Motor neuron (in vitro differentiated cells): Measurements from ENCODE around the gene ZNF783. TPM values are rescaled to one million over a fixed set of nuclear protein-coding genes. Genes with fewer than 3 reads are reported as not detected.
A peak's percentile ranks its signal among the peaks of the same experiment; 100 is the strongest.

ENCODE experiments used
- ATAC-seq, 8 experiments: fragments of 200-7000 bp; cut with Tn5 transposase; replicated peaks in 6 of 8; 2 replicates each; pipeline ENCODE4 v1.8.0; 2021; ENCODE audit warnings: mild to moderate bottlenecking in 8 of 8, moderate library complexity in 8 of 8
- H3K27ac ChIP-seq, 2 donors: fragments of 250-450 bp; sonication (Bioruptor Pico); 2 replicates each; pipeline ENCODE4 v1.9.0; 2021; ENCODE audit warnings: antibody characterized with exemption in 2 of 2, mild to moderate bottlenecking in 2 of 2, moderate library complexity in 1 of 2
- H3K4me1 ChIP-seq, 2 donors: fragments of 250-450 bp; sonication (Bioruptor Pico); replicated peaks in 1 of 2; 2 replicates each; pipeline ENCODE4 v1.6.1; 2021; ENCODE audit warnings: antibody characterized with exemption in 2 of 2, mild to moderate bottlenecking in 2 of 2, moderate library complexity in 1 of 2
- H3K4me3 ChIP-seq, 5 donors: fragments of 250-450 bp; sonication (Bioruptor Pico); 2 replicates each; pipeline ENCODE4 v1.9.0; 2021; ENCODE audit warnings: antibody characterized with exemption in 5 of 5, mild to moderate bottlenecking in 5 of 5, moderate library complexity in 4 of 5
- WGBS, 10 experiments: fragments of 450-650 bp; shearing (Covaris generic); methylation state at CpG; one replicate each; pipeline ENCODE4 v1.0.0; 2022; 5-methylcytosine and 5-hydroxymethylcytosine counted together
- in situ Hi-C, 9 experiments: fragments of 400-800 bp; cut with MboI; loops; one replicate each; pipeline ENCODE4 v1.15.0; 2021; ENCODE audit warnings: low sequenced_read_pairs in 9 of 9, low pct_unique_long_range_greater_than_20kb in 2 of 9; ENCODE audit not compliant: unreplicated experiment in 9 of 9
- total RNA-seq, 8 experiments: library from RNA; unstranded; fragments of 300-600 nt; gene quantifications; 2 replicates each; pipeline versions ENCODE4 v1.2.3 to v1.2.4, GENCODE V29; 2022

The ZNF783 gene
- total RNA-seq, 8 experiments from 2014 or later, result 9.1 to 24.0 (median 13.5) TPM

- 21 to 93% (median 77%) methylated on average over 2 to 8 of the region's 8 CpGs; no CpG with 5 or more reads in 1 of the 10 experiments for WGBS, 10 experiments
Measured at GRCh38 chr7:149300620-149301285, 38.8 kb downstream of the ZNF783 start.

GRCh38 chr7:149302222-149302621, 40.2 kb downstream of the ZNF783 start:
- in situ Hi-C loops, result no loop called here
- WGBS, 10 experiments, result 42 to 100% (median 85%) methylated on average over 1 to 8 of the region's 12 CpGs; no CpG with 5 or more reads in 2 of the 10 experiments
- no peak for ATAC-seq
- H3K27ac ChIP-seq, result no peak overlapping the region
- H3K4me3 ChIP-seq, result no peak overlapping the region
- no peaks in the 10 kb centered on the region for H3K4me1 ChIP-seq

More at GRCh38 chr7:149300620-149301285, 38.8 kb downstream of the ZNF783 start:
- Histone ChIP-seq H3K4me3 (no peak overlapping the region), H3K4me1 (no peaks in the 10 kb centered on the region), H3K27ac (no peak overlapping the region)
- peak in 3 of 8 experiments; percentile 75 to 92 (median 87) for ATAC-seq
- in situ Hi-C loops, result no loop called here

GRCh38 chr7:149302865-149303264, 40.9 kb downstream of the ZNF783 start:
- in situ Hi-C loops, result no loop called here

GRCh38 chr7:149304006-149304405, 42.0 kb downstream of the ZNF783 start:
- Histone ChIP-seq H3K4me3 (no peak overlapping the region), H3K27ac (no peak overlapping the region), H3K4me1 (no peaks in the 10 kb centered on the region)
- WGBS, 10 experiments, result 14 to 90% (median 77%) methylated on average over 2 to 5 of the region's 7 CpGs; no CpG with 5 or more reads in 3 of the 10 experiments
- ATAC-seq, result no peak
- in situ Hi-C loops, result no loop called here

More at GRCh38 chr7:149302865-149303264, 40.9 kb downstream of the ZNF783 start:
- ATAC-seq, result no peak
- 7 to 100% (median 60%) methylated on average over 1 to 2 of the region's 2 CpGs; no CpG with 5 or more reads in 6 of the 10 experiments for WGBS, 10 experiments
- Histone ChIP-seq H3K4me3 (no peak overlapping the region), H3K4me1 (no peaks in the 10 kb centered on the region), H3K27ac (no peak overlapping the region)

- no peak overlapping the region for H3K27ac ChIP-seq
- ATAC-seq, result no peak
- no peaks in the 10 kb centered on the region for H3K4me1 ChIP-seq
- WGBS, 10 experiments, result 0 to 100% (median 74%) methylated on average over 1 to 4 of the region's 4 CpGs; no CpG with 5 or more reads in 1 of the 10 experiments
- in situ Hi-C loops, result no loop called here
- no peak overlapping the region for H3K4me3 ChIP-seq
Measured at GRCh38 chr7:149306854-149307253, 44.9 kb downstream of the ZNF783 start.

GRCh38 chr7:149307775-149308501, 45.9 kb downstream of the ZNF783 start:
- in situ Hi-C loops, result no loop called here
- WGBS, 10 experiments, result 60 to 100% (median 84%) methylated on average over 1 to 5 of the region's 16 CpGs; no CpG with 5 or more reads in 5 of the 10 experiments
- Histone ChIP-seq H3K4me1 (no peaks in the 10 kb centered on the region), H3K4me3 (no peak overlapping the region), H3K27ac (no peak overlapping the region)
- ATAC-seq, result no peak

GRCh38 chr7:149310113-149310836, 48.3 kb downstream of the ZNF783 start:
- WGBS, 10 experiments, result 43 to 100% (median 79%) methylated on average over 1 to 3 of the region's 3 CpGs; no CpG with 5 or more reads in 1 of the 10 experiments
- in situ Hi-C loops, result loop anchor here in 1 of 9 experiments (10.0 kb wide), 1 partner anchor 105 kb away; no protein-coding TSS in a partner anchor
- H3K4me3 ChIP-seq, result no peak overlapping the region
- no peak overlapping the region for H3K27ac ChIP-seq
- H3K4me1 ChIP-seq, result no peaks in the 10 kb centered on the region
- peak in 5 of 8 experiments; percentile 32 to 96 (median 93) for ATAC-seq

- no peak for ATAC-seq
- Histone ChIP-seq H3K4me3 (no peak overlapping the region), H3K27ac (no peak overlapping the region), H3K4me1 (no peaks in the 10 kb centered on the region)
- WGBS, 10 experiments, result 7 to 57% (median 25%) methylated on average over 2 to 4 of the region's 4 CpGs; no CpG with 5 or more reads in 3 of the 10 experiments
- in situ Hi-C loops, result loop anchor here in 1 of 9 experiments (10.0 kb wide), 1 partner anchor 104 kb away; no protein-coding TSS in a partner anchor
Measured at GRCh38 chr7:149310990-149311573, 49.1 kb downstream of the ZNF783 start.

GRCh38 chr7:149313981-149314380, 52.0 kb downstream of the ZNF783 start:
- Histone ChIP-seq H3K27ac (no peak overlapping the region), H3K4me1 (no peaks in the 10 kb centered on the region), H3K4me3 (no peak overlapping the region)
- 0 to 83% (median 59%) methylated on average over 1 to 2 of the region's 2 CpGs for WGBS, 10 experiments
- in situ Hi-C loops, result loop anchor here in 1 of 9 experiments (10.0 kb wide), 1 partner anchor 101 kb away; no protein-coding TSS in a partner anchor
- no peak for ATAC-seq

GRCh38 chr7:149316606-149317005, 54.6 kb downstream of the ZNF783 start:
- ATAC-seq, result no peak
- Histone ChIP-seq H3K4me3 (no peak overlapping the region), H3K27ac (no peak overlapping the region), H3K4me1 (no peaks in the 10 kb centered on the region)
- in situ Hi-C loops, result loop anchor here in 1 of 9 experiments (10.0 kb wide), 1 partner anchor 98 kb away; no protein-coding TSS in a partner anchor

- no peak for ATAC-seq
- in situ Hi-C loops, result loop anchor here in 1 of 9 experiments (10.0 kb wide), 1 partner anchor 97 kb away; no protein-coding TSS in a partner anchor
- H3K4me1 ChIP-seq, result no peaks in the 10 kb centered on the region
- H3K4me3 ChIP-seq, result no peak overlapping the region
- WGBS, 10 experiments, result 0 to 100% (median 62%) methylated on average over 1 of the region's 1 CpG; no CpG with 5 or more reads in 2 of the 10 experiments
- H3K27ac ChIP-seq, result no peak overlapping the region
Measured at GRCh38 chr7:149317496-149317895, 55.5 kb downstream of the ZNF783 start.

GRCh38 chr7:149317986-149318672, 56.1 kb downstream of the ZNF783 start:
- peak in 1 of 8 experiments; percentile 29 for ATAC-seq
- H3K4me1 ChIP-seq, result no peaks in the 10 kb centered on the region
- H3K4me3 ChIP-seq, result no peak overlapping the region
- in situ Hi-C loops, result loop anchor here in 1 of 9 experiments (10.0 kb wide), 1 partner anchor 97 kb away; no protein-coding TSS in a partner anchor
- no peak overlapping the region for H3K27ac ChIP-seq
- 10 to 100% (median 68%) methylated on average over 2 to 5 of the region's 9 CpGs; no CpG with 5 or more reads in 4 of the 10 experiments for WGBS, 10 experiments
